Vagina (tissue), 2 donors: ENCODE data around the gene ASTN2.

Experiments
- CTCF ChIP-seq, 3 experiments: fragments of 450-650 bp in 2 of 3; fragments of 200-600 bp in 1 of 3; sonication (generic) in 1 of 3; IDR thresholded peaks; one replicate each; pipeline ENCODE4 v1.5.1; 2017 to 2019; ENCODE audit warnings: antibody characterized with exemption in 3 of 3, mild to moderate bottlenecking in 2 of 3, moderate library complexity in 2 of 3
- POLR2A ChIP-seq, 2 donors: fragments of 450-650 bp; IDR thresholded peaks; one replicate each; pipeline ENCODE4 v1.6.1; 2017; ENCODE audit warnings: antibody characterized with exemption in 2 of 2, mild to moderate bottlenecking in 2 of 2, moderate library complexity in 2 of 2
- POLR2AphosphoS5 ChIP-seq, 2 donors: sonication (generic); formaldehyde crosslinking; IDR thresholded peaks; one replicate each; pipeline ENCODE4 v1.9.0; 2017; ENCODE audit warnings: antibody characterized with exemption in 2 of 2, mild to moderate bottlenecking in 2 of 2, low read depth in 1 of 2; ENCODE audit not compliant: insufficient read depth in 1 of 2

- no peak for TF ChIP-seq POLR2A (IDR thresholded peaks at IDR 0.05)
- TF ChIP-seq CTCF (IDR thresholded peaks at IDR 0.05) = no peak
- TF ChIP-seq POLR2AphosphoS5 (IDR thresholded peaks at IDR 0.05; ENCODE audit: insufficient read depth in 1 of 2, low read depth in 1 of 2) = no peak
Observed at GRCh38 chr9:117096138-117096537, 318.7 kb downstream of the ASTN2 start.
